Fibroblast of skin of right biceps (primary cell): ENCODE results near the gene GALNTL6.

Experiments used
- DNase-seq: peaks from one replicate; pipeline ENCODE4 v3.0.0-alpha.2; 2013

Gene GALNTL6

DNA sequence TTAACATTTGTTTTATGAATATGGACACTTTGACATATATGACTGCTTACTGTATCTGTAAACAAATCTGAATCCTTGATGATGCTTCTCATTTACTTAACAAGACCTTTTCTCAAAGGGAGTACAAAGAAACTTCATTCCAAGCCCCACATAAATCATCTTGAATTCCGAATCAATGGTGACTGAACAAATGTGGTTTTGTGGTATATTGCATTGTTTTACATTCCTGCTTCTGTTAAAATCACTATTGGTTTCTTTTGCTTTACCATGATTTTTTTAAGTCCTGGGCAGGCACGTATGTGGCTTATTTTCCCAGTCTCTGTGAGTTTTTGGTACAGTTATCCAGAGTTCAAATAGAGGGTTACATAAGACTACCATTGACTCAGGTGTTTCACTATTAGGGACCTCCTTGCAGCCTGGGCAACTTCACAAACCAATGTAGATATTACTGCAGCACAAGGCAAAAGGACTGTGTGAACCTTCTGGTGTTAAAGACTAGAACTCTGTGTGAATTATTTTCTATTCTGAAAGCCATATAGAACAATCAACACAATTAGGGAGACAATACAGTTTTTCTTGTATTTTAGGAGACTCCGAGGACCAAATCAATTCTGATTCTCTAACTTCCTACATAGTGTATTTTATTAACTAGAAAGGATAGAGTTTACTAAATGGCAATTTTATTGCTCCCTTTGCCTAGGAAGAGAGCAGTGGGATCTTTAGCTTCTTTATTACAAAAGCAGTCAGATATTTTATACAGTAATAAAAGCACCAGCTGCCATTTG lies 196.4 kb downstream of the GALNTL6 start:
- DNase-seq, result peak; percentile 35

GRCh38 chr4:172011196-172011595 lies 198.0 kb downstream of the GALNTL6 start:
- DNase-seq, result no peak

DNA sequence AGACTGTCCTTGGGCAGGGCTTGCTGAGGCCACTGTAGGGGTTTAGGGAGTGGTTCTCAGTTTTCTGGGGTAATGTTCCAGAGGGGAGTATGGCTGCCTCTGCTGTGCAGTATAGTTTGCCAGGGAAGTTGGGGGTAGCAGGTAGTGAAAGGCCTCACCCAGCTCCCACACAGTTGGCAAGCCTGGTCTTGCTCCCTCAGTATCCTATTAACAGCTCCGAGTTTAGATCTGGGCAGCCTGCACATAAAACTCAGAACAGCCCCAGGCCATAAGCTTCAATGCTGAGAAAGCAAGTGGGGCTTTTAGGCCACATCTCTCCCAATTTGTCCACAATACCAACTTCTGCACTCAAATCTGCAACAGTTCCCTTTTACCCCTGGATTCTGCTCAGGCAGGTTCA lies 205.2 kb downstream of the GALNTL6 start:
- no peak for DNase-seq

- peak; percentile 8 for DNase-seq
These were observed 222.4 kb downstream of the GALNTL6 start for GRCh38 chr4:172035562-172035961.

DNA sequence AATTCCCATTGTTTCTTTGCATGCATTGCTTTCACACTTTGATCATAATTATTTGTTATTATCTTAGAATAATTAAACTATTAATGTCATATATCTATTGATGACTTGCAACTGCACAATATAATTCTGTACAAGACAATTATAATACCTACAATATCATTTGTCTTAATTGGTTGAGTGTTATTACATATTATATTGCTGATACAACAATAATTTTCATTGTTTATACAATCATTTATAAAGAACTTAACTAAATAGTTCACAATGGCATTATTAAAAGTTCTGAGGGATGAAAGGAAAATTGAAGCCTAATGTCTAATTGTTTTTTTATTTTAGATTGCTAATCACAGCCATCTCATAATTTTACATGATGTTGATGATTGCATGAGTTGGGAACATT lies 227.6 kb downstream of the GALNTL6 start:
- DNase-seq, result no peak

- DNase-seq, result peak; percentile 22
These were observed 229.5 kb downstream of the GALNTL6 start for GRCh38 chr4:172042714-172043114.

GRCh38 chr4:172045981-172046380 lies 232.8 kb downstream of the GALNTL6 start:
- DNase-seq, result no peak

GRCh38 chr4:172048666-172049065 lies 235.5 kb downstream of the GALNTL6 start:
- DNase-seq, result no peak

DNA sequence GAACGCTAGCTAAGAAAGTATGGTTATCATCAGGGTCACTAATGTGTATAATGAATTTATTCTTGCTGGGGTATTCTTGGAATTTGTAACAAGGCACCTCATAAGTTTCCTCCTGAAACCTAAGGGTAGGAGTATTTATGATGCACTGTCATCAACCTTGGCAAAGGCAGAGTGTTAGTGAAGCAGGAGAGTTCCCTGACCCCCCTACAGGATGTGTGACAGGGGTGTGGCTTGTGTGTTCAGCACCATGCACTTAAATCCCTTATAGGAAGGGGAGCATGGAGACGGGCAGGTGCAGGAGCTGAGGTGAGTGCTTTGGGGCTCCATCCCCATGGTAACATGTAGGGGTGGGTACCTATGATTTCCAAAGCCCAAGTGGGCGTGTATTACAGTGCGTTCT lies 237.7 kb downstream of the GALNTL6 start:
- no peak for DNase-seq

DNA sequence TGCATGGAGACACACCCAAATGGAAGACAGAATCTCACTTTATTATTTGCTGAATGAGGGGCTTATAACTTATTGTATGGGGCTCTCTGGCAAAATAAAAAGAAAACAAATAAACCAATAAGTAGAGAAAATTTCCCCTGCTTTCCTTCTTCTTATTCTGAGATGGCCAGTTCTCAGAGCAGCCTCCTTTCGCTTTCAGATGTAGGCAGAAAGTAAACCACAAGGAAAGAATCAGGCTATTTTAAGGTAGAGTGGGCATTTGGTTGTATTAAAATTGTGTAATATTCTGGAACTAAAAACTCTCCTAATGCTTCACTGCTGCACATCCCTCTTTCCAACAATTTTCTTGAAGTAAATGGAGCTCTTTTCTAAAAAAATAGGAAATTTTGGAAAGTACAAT lies 241.8 kb downstream of the GALNTL6 start:
- no peak for DNase-seq

DNA sequence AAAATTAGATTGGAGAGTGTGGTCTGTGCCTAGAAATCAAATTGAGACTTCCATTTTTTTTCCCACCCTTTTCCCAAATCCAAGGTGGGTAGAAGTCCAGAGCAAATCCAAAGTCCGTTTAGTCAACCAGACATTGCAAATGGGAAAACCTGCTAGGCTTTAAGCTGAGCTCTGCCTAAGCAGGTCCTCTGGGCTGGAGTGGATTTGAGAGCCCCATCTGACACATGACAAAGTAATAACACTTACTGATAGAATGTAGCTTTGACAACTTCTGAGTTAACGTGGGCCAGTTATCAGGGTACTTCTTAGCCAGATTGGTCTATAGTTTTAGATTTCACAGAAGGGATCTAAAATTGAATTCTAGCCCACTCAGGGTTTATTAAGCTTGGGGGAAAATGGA lies 242.3 kb downstream of the GALNTL6 start:
- DNase-seq, result no peak

DNA sequence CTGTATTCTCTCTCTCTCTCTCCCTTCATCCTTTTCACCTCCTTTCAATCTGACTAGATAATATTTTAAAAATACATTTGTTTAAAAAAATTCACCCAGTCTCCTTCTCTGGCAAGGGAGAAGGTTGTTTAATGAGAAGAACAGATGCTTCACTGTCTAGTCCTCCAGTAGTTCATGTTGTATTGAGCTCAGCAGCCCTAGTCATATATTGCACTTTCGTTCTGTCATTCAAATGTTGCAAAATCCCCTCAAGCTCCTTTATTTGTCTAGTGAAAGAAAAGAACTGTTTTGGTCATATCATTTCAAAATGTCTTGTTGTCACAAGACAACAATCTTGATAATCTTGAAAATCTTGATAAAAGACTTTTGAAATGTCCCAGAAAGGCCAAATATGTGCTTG lies 248.0 kb downstream of the GALNTL6 start:
- DNase-seq, result no peak

DNA sequence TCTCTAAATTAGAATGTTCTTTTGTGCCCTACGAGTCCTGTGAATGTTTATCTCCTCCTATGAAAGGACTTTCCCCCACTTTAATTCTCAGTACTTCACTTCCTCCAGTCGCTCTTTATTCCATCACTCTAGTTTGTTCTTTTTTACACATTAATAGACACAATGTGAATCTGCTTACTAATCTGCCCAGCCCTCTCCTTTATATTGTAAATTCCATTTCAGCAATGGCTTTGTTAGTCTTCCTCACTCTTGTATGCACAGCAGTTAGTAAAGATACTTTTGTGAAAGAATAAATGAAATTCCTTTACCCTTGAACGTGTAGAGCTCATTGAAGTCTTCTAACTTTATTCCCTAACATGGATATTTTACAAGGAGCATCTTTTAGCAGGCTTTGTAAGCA lies 255.3 kb downstream of the GALNTL6 start:
- DNase-seq, result no peak

- DNase-seq, result no peak
These were observed 260.4 kb downstream of the GALNTL6 start for GRCh38 chr4:172073590-172073989.

DNA sequence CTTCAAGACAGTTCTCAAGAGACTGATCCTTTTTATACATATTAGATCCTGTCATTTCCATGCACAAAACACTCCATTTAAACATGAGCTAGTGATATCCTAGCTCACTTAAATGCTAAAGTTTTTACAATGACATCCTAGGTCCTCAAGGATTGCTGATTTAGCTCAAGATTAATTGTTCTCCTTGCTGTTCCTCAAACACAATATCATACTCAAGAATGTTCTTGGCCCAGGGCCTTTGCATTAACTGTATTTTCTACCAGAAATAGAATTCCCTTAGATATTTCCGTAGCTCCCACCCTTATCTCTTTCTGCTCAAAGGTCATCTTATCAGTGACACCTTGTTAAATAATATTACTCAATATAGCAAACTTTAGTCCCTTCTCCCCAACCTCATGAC lies 270.1 kb downstream of the GALNTL6 start:
- no peak for DNase-seq

GRCh38 chr4:172088556-172088955 lies 275.4 kb downstream of the GALNTL6 start:
- no peak for DNase-seq

- DNase-seq, result no peak
These were observed 282.0 kb downstream of the GALNTL6 start for GRCh38 chr4:172095161-172095560.

GRCh38 chr4:172096786-172097185 lies 283.6 kb downstream of the GALNTL6 start:
- DNase-seq, result peak; percentile 27

- no peak for DNase-seq
These were observed 286.2 kb downstream of the GALNTL6 start for GRCh38 chr4:172099376-172099775.

GRCh38 chr4:172103456-172103855 lies 290.3 kb downstream of the GALNTL6 start:
- DNase-seq, result no peak

DNA sequence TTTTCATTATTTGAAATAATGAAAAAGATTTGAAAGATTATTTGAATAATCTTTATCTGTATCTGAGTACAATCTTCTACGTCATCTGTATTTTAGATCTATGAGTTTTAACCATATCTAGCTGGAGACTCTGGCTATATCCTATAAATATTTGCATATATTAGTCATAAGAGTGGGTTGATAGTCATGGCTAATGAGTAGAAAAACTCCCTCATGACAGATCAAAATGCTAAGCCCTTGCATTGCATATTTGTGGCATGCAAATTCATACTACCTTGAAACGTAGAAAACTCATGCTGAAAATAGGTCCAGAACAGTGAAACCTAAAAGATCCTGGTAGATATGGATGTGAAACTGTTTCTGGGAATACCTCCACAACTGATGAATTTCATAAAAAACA lies 291.3 kb downstream of the GALNTL6 start:
- DNase-seq, result peak; percentile 64

- DNase-seq, result no peak
These were observed 292.7 kb downstream of the GALNTL6 start for GRCh38 chr4:172105918-172106317.

- peak; percentile 33 for DNase-seq
These were observed 296.3 kb downstream of the GALNTL6 start for GRCh38 chr4:172109466-172109865.

DNA sequence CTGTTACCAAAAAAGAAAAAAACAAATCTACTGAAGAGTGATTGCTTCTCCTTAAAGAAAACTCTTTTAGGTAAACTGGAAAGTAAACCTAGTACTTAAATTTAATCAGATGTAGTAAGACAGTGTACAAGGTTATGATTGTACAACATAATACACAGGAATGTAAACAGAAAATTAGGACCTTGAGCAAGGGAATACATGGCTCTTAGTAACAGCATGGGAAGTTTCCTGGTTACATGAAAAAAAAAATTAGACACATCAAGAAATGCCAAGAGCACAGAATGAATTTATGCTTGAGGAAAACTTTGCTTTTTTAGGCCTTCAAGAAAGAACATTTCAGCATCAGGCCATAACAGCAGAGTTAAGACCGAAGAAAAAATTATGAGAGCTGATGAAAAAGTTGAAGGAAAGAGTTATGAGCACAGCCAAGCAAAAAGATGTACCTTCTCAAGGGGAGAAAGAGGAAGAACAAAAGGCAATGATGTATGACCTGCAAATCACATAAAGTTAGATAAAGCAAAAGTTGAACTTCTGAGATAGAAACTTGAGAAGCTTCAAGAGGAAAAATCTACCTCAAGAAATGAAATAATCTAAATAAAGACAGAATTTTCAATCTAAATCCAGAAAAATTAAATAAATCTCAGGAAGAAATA lies 311.6 kb downstream of the GALNTL6 start:
- DNase-seq, result no peak

DNA sequence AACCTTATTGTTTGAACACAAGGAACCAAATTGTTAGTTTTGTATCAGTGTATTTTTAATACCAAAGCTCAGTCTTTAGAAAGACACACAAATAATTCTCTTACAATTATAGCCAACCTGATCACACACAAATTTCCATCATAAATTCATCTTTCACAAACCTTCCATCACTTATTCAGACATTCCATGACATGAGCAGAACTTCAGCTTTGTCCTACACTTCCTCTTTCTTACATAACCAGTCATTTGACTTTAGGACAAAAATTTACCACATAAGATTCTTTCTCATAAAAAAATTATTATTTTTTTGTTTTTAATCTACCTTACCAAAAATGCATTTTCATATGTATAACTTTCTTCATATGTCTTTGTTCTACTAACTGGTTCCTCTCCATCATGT lies 312.2 kb downstream of the GALNTL6 start:
- no peak for DNase-seq
